Measurements from ENCODE around the gene DEFB114.
"Not testable (repeated sequence)": the region's sequence is repeated elsewhere in the genome, so short reads cannot be mapped to it uniquely, and the experiment has no call there.

The DEFB114 gene

DNA sequence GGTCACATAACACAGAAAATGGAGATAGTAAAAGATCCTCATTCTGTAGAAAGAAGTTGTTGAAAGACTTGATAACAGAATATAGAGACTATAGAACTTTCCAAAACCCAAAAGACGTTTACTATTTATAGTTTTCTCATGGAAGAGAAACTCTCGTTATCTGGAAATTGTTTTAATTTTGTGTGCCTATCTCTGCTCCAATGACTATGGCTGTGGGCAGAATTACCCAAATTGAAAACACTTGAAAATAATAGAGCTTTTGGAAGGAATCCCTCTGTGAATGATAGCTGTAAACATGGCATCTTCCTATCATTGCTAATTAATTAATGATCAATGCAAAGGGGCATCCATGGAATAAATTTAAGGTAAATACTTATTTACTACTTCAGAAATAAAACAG is at the start of gene DEFB114:
TSS of gene DEFB114 (minus strand) at position 101 of the 400 bp plus-strand sequence. CDS start at position 42, 59 bp downstream.
- no peak for DNase-seq (ENCODE audit: low read depth in 2 of 2)

- DNase-seq (ENCODE audit: low read depth in 2 of 2), result no peak
Measured at GRCh38 chr6:50007819-50008218, 43.9 kb upstream of the DEFB114 start.

GRCh38 chr6:50003139-50003538 is 39.2 kb upstream of the DEFB114 start:
- no peak for DNase-seq (ENCODE audit: low read depth in 2 of 2)

DNA sequence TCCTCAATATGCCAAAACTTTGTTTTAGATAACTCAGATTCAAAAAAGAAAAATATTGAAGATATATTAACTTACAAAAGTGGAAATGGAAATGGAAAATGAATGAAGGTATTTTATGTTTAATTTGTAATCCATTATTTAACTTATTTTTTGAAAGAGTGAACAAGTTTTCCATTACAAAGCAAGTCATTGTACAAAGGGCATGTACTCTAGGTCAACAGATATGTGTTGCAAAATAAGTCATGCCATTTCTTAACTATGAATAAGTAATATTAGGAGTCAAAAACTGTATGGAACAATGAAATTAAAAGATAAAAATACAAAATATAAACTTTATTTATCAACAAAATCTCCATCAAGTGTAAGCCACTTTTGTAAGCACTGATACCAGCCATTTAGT is 31.3 kb upstream of the DEFB114 start:
- no peak for DNase-seq (ENCODE audit: low read depth in 2 of 2)

DNA sequence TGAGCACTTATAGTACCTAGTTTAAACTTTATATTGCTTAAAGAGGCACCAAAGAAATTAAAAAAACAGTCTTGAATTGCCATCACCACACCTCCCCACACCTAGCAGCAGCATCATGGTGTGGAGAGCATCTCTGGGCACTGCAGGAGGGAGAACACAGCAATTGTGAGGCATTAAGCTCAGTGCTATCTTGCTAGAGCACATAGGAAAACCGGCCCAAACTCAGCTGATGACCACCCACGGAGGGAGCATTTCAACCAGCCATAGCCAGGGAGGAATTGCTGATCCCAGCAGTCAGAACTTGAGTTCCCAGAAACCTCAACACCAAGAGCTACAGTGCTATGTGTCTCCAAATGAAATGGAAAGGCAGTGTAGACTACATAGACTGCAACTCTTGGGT is 24.9 kb upstream of the DEFB114 start:
- no peak for DNase-seq (ENCODE audit: low read depth in 2 of 2)

- no peak for DNase-seq (ENCODE audit: low read depth in 2 of 2)
Measured at GRCh38 chr6:49987749-49988148, 23.8 kb upstream of the DEFB114 start.

DNA sequence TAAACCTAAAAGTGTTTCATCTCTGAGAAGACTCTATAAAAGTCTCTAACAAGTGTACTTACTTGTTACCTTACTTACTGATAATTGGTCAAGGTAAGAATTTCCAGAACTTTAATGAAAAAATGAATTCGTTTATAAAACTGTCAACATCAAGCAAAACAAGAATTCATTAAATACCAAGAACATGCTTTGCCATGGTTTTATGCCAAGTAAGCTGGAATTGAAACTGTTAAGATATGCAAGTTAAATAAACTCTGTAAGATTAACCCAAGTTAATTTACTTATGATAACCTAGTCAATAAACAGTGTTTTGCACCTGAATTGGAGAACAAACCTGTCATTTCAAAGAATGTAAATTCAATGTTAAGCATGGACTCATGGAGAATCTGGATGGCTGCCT is 22.6 kb upstream of the DEFB114 start:
- no peak for DNase-seq (ENCODE audit: low read depth in 2 of 2)

DNA sequence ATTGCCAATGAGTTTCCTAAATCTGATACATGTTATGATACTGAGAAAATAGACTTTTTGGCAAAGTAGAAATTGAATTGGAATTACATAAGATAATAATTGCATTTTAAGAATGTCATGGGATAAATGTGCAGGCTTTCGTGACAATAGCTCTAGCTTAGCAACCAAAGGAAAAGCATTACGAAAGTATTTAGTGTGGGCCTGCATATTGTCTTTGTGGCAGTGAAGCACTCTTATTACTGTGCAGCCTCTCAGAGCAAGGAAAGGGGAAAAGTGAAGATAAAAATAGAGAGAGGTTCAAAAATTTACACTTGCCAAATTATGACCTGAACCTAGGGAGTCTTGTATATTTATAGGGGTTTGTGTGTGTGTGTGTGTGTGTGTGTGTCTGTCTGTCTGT is 18.1 kb upstream of the DEFB114 start:
- DNase-seq (ENCODE audit: low read depth in 2 of 2), result no peak

DNA sequence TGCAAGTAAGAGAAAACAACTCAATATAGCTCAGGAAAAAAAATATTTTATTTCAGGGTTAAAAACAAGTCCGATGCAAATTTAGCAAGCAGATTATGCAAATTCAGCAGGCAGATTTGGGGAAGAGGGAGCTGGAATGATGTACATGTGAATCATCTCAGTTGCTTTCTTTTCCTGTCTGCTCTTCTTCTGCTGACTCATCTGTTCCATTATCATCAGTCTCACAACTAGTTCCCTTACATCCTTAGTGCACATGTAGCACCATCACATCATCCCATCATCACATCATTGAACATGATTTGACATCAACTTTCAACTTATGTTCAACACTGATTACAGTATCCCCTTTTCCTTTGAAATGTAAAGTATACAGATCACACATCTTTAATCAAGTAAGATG is 16.9 kb upstream of the DEFB114 start:
- no peak for DNase-seq (ENCODE audit: low read depth in 2 of 2)

DNA sequence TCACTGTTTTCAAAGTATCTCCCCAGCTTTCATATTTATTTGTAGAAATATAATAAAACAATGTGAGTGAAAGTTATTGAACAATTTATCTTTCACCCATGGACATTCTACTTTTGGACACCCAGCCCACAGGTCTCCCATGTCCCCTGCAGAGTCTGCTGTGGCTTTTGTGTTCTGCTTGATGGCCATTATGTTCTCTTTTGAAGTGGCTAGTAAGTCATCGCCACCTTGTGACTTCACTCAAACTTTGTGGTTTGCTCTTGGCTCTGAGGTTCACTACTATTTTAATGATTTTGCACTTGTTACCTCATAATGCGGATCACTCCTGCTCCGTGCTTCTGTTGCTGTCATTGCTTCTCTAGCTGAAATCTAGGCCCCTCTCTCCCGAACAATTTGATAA is 15.6 kb upstream of the DEFB114 start:
- no peak for DNase-seq (ENCODE audit: low read depth in 2 of 2)

GRCh38 chr6:49978332-49979226 is 14.6 kb upstream of the DEFB114 start:
- no peak for DNase-seq (ENCODE audit: low read depth in 2 of 2)

- no peak for DNase-seq (ENCODE audit: low read depth in 2 of 2)
Measured at GRCh38 chr6:49969605-49970004, 5.6 kb upstream of the DEFB114 start, which contains the start of gene DEFB113. Gene DEFB113 (minus strand): TSS chr6:49969625. CDS start chr6:49969625, 0 bp downstream.

- DNase-seq (ENCODE audit: low read depth in 2 of 2), result no peak
Measured at GRCh38 chr6:49966823-49967222, 2.9 kb upstream of the DEFB114 start.

GRCh38 chr6:49966334-49966733 is 2.4 kb upstream of the DEFB114 start:
- DNase-seq (ENCODE audit: low read depth in 2 of 2), result no peak

GRCh38 chr6:49958180-49958579 is 5.8 kb downstream of the DEFB114 start:
- no peak for DNase-seq (ENCODE audit: low read depth in 2 of 2)

DNA sequence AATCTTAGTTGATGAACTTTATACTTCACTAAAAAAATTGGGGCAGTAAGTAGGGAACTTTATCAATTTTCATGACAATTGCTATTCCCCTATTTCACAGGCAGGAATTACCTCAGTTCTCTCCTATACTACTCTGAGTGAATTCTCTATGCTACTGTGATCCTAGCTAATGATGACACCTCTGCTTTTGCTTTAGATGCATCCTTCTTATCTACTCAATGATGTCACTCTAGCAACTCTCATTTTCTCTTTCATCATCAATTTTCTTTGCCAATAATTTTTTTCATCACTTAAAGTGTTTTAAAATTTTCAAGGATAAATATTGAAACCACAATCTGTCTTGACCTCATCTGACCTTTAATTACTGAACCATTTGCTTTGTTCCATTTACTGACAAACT is 8.1 kb downstream of the DEFB114 start:
- no peak for DNase-seq (ENCODE audit: low read depth in 2 of 2)

- no peak for DNase-seq (ENCODE audit: low read depth in 2 of 2)
Measured at GRCh38 chr6:49951926-49952325, 12.0 kb downstream of the DEFB114 start.

DNA sequence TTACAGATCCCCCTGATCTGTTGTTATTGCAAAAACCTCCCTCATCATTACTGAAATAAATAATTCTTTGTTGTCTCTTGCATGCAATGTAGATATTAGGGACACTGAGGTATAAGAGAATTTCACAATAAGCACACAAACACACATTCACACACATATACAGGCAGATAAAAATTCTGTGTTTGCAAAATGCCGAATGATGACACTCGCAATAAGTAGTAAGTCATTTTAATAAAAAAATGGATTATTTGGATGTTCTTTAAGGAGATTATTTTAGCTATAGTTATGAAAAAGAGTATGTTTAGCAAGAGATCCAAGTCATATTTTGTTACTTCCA is 13.6 kb downstream of the DEFB114 start:
- DNase-seq (ENCODE audit: low read depth in 2 of 2), result no peak

GRCh38 chr6:49949062-49949461 is 14.9 kb downstream of the DEFB114 start:
- no peak for DNase-seq (ENCODE audit: low read depth in 2 of 2)

DNA sequence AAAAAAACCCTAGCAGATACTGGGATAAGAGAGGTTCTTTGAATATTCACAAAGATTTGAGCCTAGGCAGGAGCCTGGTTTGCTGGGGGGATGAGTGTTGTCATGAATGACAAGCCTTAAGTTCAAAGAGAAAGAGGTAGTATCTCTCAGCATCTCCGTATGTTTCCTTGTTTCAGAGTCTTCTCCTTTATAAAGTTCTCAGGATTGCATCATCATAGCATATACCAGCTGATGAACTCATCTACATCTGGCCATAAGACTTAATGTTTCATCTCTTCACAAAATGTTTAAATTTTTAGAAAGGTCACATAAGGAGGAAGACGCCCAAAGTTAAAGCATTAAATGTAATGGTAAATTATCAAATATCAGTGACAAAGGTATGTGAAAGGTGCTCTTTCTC is 17.1 kb downstream of the DEFB114 start:
- no peak for DNase-seq (ENCODE audit: low read depth in 2 of 2)

DNA sequence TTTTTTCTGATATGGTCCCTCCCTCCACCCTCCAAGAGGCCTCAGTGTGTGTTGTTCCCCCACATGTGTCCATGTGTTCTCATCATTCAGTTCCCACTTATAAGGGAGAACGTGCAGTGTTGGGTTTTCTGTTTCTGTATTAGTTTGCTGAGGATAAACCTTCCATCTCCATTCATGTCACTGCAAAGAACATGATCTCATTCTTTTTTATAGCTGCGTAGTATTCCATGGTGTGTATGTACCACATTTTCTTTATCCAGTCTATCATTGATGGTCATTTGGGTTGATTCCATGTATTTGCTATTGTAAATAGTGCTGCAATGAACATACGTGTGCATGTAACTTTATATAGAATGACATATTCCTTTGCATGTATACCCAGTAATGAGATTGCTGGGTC is 19.9 kb downstream of the DEFB114 start:
- not testable (repeated sequence) for DNase-seq (ENCODE audit: low read depth in 2 of 2)

- DNase-seq (ENCODE audit: low read depth in 2 of 2), result no peak
Measured at GRCh38 chr6:49939993-49940498, 23.9 kb downstream of the DEFB114 start.

DNA sequence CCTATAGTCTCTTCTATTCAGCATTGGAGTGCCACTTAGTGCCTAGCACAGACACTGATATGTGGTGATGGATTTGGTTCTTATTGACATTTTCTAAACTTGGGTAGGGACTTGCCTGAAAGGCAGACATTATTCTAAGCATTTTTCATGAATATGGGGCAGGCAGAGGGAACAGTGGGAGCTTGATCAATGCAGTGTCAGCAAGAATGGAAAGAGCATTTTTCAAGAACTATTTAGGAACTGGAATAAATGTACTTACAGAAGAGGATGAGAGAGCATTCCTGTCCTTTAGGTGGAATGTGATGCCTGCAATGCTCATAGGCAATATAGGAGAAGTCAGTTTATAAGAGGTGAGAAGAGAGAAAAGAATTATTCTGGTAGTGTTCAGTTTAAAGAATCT is 26.2 kb downstream of the DEFB114 start:
- no peak for DNase-seq (ENCODE audit: low read depth in 2 of 2)

GRCh38 chr6:49937017-49937416 is 26.9 kb downstream of the DEFB114 start:
- DNase-seq (ENCODE audit: low read depth in 2 of 2), result no peak

All from stimulated activated CD8-positive, alpha-beta memory T cell treated with anti-CD3 and anti-CD28 coated beads, Interleukin-15, amount 100 ng/mL, for 4 hours (primary cell).